B cell (primary cell): ENCODE data around the gene BTLA.

Experiments
- EZH2 ChIP-seq: IDR thresholded peaks from 2 replicates; pipeline ENCODE4 v1.6.1; 2012; ENCODE audit warnings: borderline replicate concordance, low read depth, mild to moderate bottlenecking, moderate library complexity, low read length; ENCODE audit not compliant: insufficient read depth, poor library complexity, severe bottlenecking
- TF ChIP-seq, protein P1 (sequence below): fragments of 200-600 bp; IDR thresholded peaks from one replicate; pipeline ENCODE4 v1.8.0; 2022; ENCODE audit warnings: antibody characterized with exemption, mild to moderate bottlenecking

DNA sequence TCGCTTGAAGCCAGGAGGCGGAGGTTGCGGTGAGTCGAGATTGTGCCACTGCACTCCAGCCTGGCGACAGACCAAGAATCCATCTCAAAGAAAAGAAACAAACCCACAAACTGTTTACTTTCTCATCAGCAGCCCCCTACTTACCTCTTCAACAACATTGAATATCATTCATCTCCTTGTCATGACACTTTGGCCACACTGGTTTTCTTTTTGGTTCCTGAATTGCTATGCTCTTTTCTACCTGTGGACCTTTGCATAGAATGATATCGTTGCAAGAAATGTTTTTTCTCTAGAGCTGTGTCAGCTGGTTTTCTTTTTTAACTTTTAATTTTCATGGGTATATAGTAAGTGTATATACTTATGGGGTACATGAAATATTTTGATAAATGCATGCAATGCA is 83.9 kb downstream of the BTLA start:
- TF ChIP-seq, protein P1, sequence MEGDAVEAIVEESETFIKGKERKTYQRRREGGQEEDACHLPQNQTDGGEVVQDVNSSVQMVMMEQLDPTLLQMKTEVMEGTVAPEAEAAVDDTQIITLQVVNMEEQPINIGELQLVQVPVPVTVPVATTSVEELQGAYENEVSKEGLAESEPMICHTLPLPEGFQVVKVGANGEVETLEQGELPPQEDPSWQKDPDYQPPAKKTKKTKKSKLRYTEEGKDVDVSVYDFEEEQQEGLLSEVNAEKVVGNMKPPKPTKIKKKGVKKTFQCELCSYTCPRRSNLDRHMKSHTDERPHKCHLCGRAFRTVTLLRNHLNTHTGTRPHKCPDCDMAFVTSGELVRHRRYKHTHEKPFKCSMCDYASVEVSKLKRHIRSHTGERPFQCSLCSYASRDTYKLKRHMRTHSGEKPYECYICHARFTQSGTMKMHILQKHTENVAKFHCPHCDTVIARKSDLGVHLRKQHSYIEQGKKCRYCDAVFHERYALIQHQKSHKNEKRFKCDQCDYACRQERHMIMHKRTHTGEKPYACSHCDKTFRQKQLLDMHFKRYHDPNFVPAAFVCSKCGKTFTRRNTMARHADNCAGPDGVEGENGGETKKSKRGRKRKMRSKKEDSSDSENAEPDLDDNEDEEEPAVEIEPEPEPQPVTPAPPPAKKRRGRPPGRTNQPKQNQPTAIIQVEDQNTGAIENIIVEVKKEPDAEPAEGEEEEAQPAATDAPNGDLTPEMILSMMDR, result no peak
- no peak for TF ChIP-seq EZH2
